Stimulated activated naive CD8-positive, alpha-beta T cell treated with anti-CD3 and anti-CD28 coated beads, Interleukin-15, Interleukin-2, amounts not matched to agents 100 U/mL and 50 U/mL, for 24 hours (primary cell): Measurements from ENCODE around the gene LRP6.
"Not testable (repeated sequence)": the region's sequence is repeated elsewhere in the genome, so short reads cannot be mapped to it uniquely, and the experiment has no call there.

Source experiments
- ATAC-seq: fragments of 150-1000 bp; cut with Tn5 transposase; one replicate; pipeline ENCODE4 v1.10.0; 2021
- DNase-seq: peaks from one replicate; pipeline ENCODE4 v3.0.0; 2021

Gene LRP6

DNA sequence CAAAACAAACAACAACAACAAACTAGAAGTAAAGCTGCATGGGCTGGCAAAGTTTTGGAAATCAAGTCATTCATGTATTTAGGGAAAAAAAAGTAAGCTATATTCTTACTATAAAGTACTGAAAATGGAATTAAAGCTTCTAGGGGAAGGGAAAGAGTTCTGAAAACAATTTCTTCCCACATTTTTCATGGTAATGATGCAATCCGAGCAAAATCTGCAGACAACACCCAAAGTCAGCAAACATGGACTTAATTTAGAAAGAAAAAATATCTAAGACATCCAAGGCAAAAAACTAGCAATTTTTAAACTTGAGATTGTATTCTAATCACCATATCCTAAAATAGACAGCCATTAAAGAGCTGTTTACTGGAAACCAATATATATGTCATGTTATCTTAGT lies 86.3 kb downstream of the LRP6 start:
- ATAC-seq (no peak), DNase-seq (no peak)

GRCh38 chr12:12180136-12180535 lies 86.7 kb downstream of the LRP6 start:
- DNase-seq (no peak), ATAC-seq (no peak)

- DNase-seq = no peak
- ATAC-seq = no peak
Measured at GRCh38 chr12:12178559-12178958, 88.3 kb downstream of the LRP6 start.

GRCh38 chr12:12176402-12176801 lies 90.4 kb downstream of the LRP6 start:
- DNase-seq (no peak), ATAC-seq (no peak)

- ATAC-seq = peak; percentile 95
- DNase-seq = peak; percentile 29
Measured at GRCh38 chr12:12171991-12172511, 94.8 kb downstream of the LRP6 start.

GRCh38 chr12:12167847-12168246 lies 99.0 kb downstream of the LRP6 start:
- ATAC-seq = no peak
- no peak for DNase-seq

DNA sequence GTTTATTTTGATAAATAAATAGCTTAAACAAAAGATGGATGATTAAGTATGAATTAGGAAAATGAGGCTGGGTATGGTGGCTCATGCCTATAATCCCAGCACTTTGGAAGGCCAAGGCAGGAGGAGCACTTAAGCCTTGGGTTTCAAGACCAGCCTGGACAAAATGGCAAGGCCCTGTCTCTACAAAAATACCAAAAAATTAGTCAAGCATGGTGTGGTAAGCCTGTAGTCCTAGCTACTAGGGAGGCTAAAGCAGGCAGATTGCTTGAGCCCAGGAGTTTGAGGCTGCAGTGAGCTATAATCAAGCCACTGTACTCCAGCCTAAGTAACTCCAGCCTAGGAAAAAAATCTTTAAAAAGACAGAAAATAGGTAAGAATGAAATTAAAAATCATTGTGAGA lies 100.1 kb downstream of the LRP6 start:
- ATAC-seq (no peak), DNase-seq (no peak)

- ATAC-seq (no peak), DNase-seq (no peak)
Measured at GRCh38 chr12:12159988-12160387, 106.9 kb downstream of the LRP6 start.

- ATAC-seq (no peak), DNase-seq (no peak)
Measured at GRCh38 chr12:12158858-12159257, 108.0 kb downstream of the LRP6 start.

- ATAC-seq (no peak), DNase-seq (no peak)
Measured at GRCh38 chr12:12157424-12157823, 109.4 kb downstream of the LRP6 start.

DNA sequence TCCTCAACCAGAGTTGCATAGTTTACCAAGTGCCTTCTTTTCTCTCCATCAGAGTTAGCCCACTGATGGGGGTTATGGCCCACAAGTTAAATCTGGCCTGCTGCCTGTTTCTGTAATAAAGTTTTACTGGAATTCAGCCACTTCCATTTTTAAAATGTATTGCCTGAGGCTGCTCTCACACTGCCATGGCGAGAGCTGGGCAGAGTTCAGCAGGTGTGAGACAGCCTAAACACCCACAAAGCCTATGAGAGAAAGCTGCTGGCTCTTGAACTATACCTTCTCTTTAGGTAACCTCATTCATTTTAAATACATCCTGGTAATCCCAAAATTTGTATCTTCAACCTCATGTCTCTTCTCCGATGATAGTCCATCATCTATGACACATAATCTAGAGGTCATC lies 110.0 kb downstream of the LRP6 start:
- DNase-seq (no peak), ATAC-seq (no peak)

- ATAC-seq (no peak), DNase-seq (no peak)
Measured at GRCh38 chr12:12156116-12156515, 110.7 kb downstream of the LRP6 start.

- no peak for ATAC-seq
Measured at GRCh38 chr12:12153596-12153995, 113.2 kb downstream of the LRP6 start.

GRCh38 chr12:12147111-12147510 lies 119.7 kb downstream of the LRP6 start:
- DNase-seq = no peak
- ATAC-seq = no peak

More at GRCh38 chr12:12153596-12153995, 113.2 kb downstream of the LRP6 start:
- no peak for DNase-seq

- not testable (repeated sequence) for DNase-seq
Measured at GRCh38 chr12:12144531-12144930, 122.3 kb downstream of the LRP6 start.

DNA sequence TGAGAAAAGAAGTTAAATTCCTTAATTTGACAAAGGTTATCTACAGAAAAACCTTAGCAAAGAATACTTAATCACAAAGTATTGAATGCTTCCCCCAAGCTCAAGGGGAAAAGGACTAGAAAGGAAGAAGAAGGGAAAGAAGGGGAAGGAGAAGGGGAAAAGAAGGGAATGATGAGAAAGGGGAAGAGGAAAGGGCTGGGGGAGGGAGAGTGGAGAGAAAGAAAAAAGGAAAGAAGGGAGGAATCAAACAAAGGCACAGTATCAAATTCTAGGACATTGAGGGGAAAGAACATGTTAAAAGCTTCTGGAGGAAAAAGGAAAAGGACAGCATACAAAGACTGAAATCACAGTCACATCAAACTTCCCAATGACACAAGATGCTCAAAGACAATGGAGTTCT lies 125.8 kb downstream of the LRP6 start:
- DNase-seq = no peak
- no peak for ATAC-seq

More at GRCh38 chr12:12144531-12144930, 122.3 kb downstream of the LRP6 start:
- ATAC-seq = not testable (repeated sequence)

DNA sequence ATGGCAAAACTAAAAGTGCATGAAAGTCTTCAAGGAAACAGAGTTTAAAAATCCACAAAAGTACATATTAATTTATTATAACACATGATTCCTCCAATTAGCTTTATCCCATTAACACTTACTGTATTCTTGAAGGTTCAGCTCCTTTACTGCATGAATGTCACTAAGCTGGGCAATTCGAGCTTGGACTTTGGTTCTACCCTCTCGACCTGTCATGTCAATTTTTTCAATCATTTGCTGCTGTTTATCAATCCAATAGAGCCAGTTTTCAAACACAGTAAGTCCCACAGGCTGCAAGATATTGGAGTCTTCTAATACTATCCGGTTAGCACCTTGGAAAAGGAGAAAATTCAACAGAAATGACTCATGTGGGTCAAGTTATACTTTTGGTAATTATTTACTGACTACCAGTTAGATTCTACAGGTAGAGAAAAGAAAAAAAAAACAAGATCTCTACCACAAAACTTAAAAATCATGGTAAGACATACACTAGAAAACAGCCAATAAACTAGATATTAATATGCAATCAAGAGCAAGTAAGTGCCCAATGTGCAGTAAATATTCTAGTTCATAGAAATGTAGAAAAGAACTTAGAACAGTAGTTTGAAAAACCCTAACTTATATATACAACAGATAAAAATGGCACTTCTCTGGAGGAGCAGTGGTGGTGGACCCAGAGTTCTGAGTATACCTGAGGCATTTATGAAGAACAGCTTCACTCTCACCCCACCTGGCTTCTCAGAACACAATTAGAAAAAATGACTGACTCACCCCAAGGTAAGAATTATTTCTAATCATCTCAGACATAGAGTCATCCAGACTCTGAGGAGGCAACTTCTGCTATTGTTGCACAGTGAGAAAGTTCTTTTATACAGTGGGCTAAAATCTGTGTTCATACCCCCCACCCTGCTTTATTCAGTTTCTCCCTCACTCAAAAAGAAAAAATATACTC lies 128.4 kb downstream of the LRP6 start:
- DNase-seq = no peak
- no peak for ATAC-seq

DNA sequence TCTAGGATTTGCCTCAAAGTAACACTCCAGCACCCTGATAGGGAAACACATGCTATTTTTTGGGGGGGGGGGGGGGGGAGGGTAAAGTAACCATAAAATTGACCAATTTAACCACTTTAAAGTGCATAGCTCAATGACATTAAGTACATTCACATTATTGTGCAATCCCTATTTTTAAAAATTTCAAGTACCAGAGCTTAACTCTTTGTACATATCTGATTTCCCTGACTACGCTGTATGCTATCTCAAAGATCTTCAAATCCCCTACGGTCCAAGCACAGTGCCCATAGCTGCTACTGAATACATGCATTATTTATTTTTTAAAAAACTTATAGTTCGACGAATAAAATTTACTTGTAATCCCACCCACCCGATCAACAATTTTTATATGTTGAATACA lies 133.1 kb downstream of the LRP6 start:
- no peak for ATAC-seq
- no peak for DNase-seq

- DNase-seq (no peak), ATAC-seq (no peak)
Measured at GRCh38 chr12:12133259-12133658, 133.6 kb downstream of the LRP6 start.

DNA sequence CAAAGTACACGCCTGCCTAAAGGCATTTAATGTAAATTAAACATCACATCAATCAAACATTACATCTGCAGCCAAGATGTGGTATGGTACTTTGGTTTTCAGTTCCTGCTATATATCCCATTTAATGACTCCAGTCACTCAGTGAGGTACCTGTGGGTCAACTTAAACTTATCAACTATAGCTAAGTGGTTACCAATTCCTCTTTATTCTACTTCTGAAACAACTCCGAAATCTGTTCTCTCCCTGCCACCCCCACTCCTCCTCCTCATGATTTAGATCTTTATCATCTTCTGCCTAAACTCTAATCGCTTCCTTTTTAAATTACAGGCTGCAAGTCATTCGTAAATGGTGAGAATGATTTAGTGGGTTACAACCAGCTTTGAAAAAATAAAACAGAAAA lies 138.2 kb downstream of the LRP6 start:
- DNase-seq = no peak

DNA sequence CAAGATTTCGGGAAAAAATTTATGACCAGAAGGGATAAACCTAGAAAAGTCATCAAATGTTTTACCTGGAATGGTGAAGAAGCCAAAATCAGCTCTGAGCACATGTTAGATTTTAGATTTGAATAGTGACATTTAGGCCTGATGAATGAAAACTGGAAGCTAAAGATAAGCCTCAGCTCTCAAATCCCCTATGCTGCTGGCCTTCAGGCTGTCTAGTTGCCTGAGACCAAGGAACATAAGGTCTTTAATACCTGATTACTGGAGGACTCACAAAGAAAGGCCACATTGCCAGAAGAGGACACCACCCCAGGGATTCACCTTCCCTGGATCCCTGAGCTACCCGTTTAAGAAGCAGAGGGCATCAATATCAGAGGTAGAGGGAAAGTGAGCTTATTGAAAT lies 139.5 kb downstream of the LRP6 start:
- ATAC-seq = no peak
- DNase-seq = no peak

More for the DNA sequence above, 138.2 kb downstream of the LRP6 start:
- no peak for ATAC-seq

- no peak for DNase-seq
- ATAC-seq = no peak
Measured at GRCh38 chr12:12126551-12126950, 140.3 kb downstream of the LRP6 start.

DNA sequence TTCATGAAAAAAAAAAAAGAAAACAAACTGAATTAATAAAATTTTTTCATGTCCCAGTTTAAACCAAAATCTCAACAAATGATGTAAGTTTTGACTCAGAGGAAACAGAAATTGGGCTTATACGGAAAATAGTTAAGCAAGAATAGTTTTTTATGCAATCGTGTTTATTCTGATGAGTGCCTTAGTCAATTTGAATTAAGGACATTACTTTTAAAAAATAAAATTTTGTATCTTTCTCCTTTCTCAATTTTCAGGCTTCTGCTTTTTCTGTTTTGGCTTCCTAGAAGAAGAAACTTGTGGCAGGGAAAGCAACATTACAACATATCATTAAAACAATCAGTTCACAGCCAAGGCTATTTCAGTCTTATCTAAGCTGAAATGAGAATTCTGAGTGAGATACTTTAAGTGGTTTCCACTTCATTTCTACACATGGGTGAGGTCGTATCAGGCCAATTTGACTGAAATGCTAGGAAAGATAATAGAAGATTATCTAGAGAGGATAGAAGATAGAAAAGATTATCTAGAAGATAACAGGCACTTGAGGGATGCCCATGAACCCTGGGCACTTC lies 143.7 kb downstream of the LRP6 start:
- DNase-seq = no peak

More for the DNA sequence above, 143.7 kb downstream of the LRP6 start:
- ATAC-seq = no peak
